ENCODE results near the gene SLAMF1. TPM values are rescaled to one million over a fixed set of nuclear protein-coding genes. Genes with fewer than 3 reads are reported as not detected.
"Not testable (repeated sequence)": the region's sequence is repeated elsewhere in the genome, so short reads cannot be mapped to it uniquely, and the experiment has no call there.

Gene SLAMF1
- total and polyA plus RNA-seq, 4 experiments from 2014 or later: 21.4 to 62.5 (median 59.9) TPM

- Histone ChIP-seq H3K4me1 (ENCODE audit: insufficient read depth, low read length) (peaks cover 42% of the 10 kb centered on the region), H3K9me3 (ENCODE audit: control insufficient read depth in 1 of 2, low read length in 2 of 2) (no peaks in the 10 kb centered on the region), H3K4me3 (ENCODE audit: low read length in 2 of 2) (no peak overlapping the region), H3K36me3 (ENCODE audit: insufficient read depth, low read length) (peaks cover 20% of the 10 kb centered on the region), H3K27ac (ENCODE audit: low read depth, low read length) (no peak overlapping the region), H3K27me3 (ENCODE audit: insufficient read depth, low read length) (no peaks in the 10 kb centered on the region)
- intact Hi-C loops (cut with micrococcal nuclease): loop anchor here (10.0 kb wide), 1 partner anchor 410 kb away; the partner anchor contains the start of gene CASQ1
- peak overlapping the region in 3 of 7 donors; percentile 48 to 81 (median 57) for H3K27ac Mint-ChIP-seq
- POLR2A ChIA-PET (ENCODE audit: partially characterized antibody): interaction anchor here (0.7 to 7.3 kb wide), 15 partner anchors 14 to 179 kb away, joined by 3 to 54 read pairs (median 6); partner anchors contain the start of gene CD84
- CTCF ChIA-PET (ENCODE audit: partially characterized antibody): interaction anchor here (0.7 to 12.5 kb wide), 14 partner anchors 12 to 228 kb away, joined by 3 to 359 read pairs (median 6); no protein-coding TSS in a partner anchor
- H3K36me3 Mint-ChIP-seq: peaks cover 54 to 59% of the 10 kb centered on the region in 2 donors
- H3K4me1 Mint-ChIP-seq: peaks cover 35 to 49% (median 42%) of the 10 kb centered on the region in 4 donors
- H3K9me3 Mint-ChIP-seq: peaks cover 0 to 44% (median 26%) of the 10 kb centered on the region in 8 donors
- peak overlapping the region in 3 of 8 donors; percentile 1 to 16 (median 8) for H3K4me3 Mint-ChIP-seq
- no peak for DNase-seq
- H3K27me3 Mint-ChIP-seq: no peaks in the 10 kb centered on the region
Observed at GRCh38 chr1:160605205-160605604, 41.6 kb downstream of the SLAMF1 start.

GRCh38 chr1:160597705-160598104 lies 49.1 kb downstream of the SLAMF1 start:
- POLR2A ChIA-PET (ENCODE audit: partially characterized antibody): interaction anchor here (0.8 to 1.8 kb wide), 4 partner anchors 14 to 41 kb away, joined by 3 to 5 read pairs (median 4); no protein-coding TSS in a partner anchor
- Histone ChIP-seq H3K27me3 (ENCODE audit: insufficient read depth, low read length) (no peaks in the 10 kb centered on the region), H3K36me3 (ENCODE audit: insufficient read depth, low read length) (no peaks in the 10 kb centered on the region), H3K4me3 (ENCODE audit: low read length in 2 of 2) (no peak overlapping the region), H3K4me1 (ENCODE audit: insufficient read depth, low read length) (no peaks in the 10 kb centered on the region), H3K9me3 (ENCODE audit: control insufficient read depth in 1 of 2, low read length in 2 of 2) (no peaks in the 10 kb centered on the region), H3K27ac (ENCODE audit: low read depth, low read length) (no peak overlapping the region)
- Mint-ChIP-seq H3K4me3 (no peak overlapping the region), H3K36me3 (peaks cover 8 to 32% of the 10 kb centered on the region in 2 donors), H3K27me3 (no peaks in the 10 kb centered on the region), H3K9me3 (peaks cover 3 to 36% (median 25%) of the 10 kb centered on the region in 8 donors), H3K27ac (no peak overlapping the region), H3K4me1 (peaks cover 0 to 8% (median 3%) of the 10 kb centered on the region in 4 donors)
- CTCF ChIA-PET (ENCODE audit: partially characterized antibody): interaction anchor here (0.8 to 2.0 kb wide), 6 partner anchors 14 to 169 kb away, joined by 3 to 8 read pairs (median 4); no protein-coding TSS in a partner anchor
- DNase-seq: no peak
- intact Hi-C loops (cut with micrococcal nuclease): no loop called here

- peaks cover 0 to 8% (median 3%) of the 10 kb centered on the region in 4 donors for H3K4me1 Mint-ChIP-seq
- Histone ChIP-seq H3K36me3 (ENCODE audit: insufficient read depth, low read length) (no peaks in the 10 kb centered on the region), H3K27ac (ENCODE audit: low read depth, low read length) (no peak overlapping the region), H3K4me1 (ENCODE audit: insufficient read depth, low read length) (no peaks in the 10 kb centered on the region), H3K4me3 (ENCODE audit: low read length in 2 of 2) (no peak overlapping the region), H3K27me3 (ENCODE audit: insufficient read depth, low read length) (no peaks in the 10 kb centered on the region), H3K9me3 (ENCODE audit: control insufficient read depth in 1 of 2, low read length in 2 of 2) (no peaks in the 10 kb centered on the region)
- H3K4me3 Mint-ChIP-seq: no peak overlapping the region
- ChIA-PET POLR2A (ENCODE audit: partially characterized antibody) (no interaction called here), CTCF (ENCODE audit: partially characterized antibody) (interaction anchor here (0.8 to 2.0 kb wide), 2 partner anchors 43 to 131 kb away, joined by 3 to 4 read pairs; no protein-coding TSS in a partner anchor)
- H3K36me3 Mint-ChIP-seq: peaks cover 8 to 35% of the 10 kb centered on the region in 2 donors
- DNase-seq: no peak
- no peaks in the 10 kb centered on the region for H3K27me3 Mint-ChIP-seq
- intact Hi-C loops (cut with micrococcal nuclease): no loop called here
- H3K27ac Mint-ChIP-seq: no peak overlapping the region
- H3K9me3 Mint-ChIP-seq: peaks cover 3 to 36% (median 23%) of the 10 kb centered on the region in 8 donors
Observed at GRCh38 chr1:160597051-160597450, 49.8 kb downstream of the SLAMF1 start.

GRCh38 chr1:160590488-160590887 lies 56.4 kb downstream of the SLAMF1 start:
- Mint-ChIP-seq H3K9me3 (peaks cover 3 to 20% (median 9%) of the 10 kb centered on the region in 8 donors), H3K27me3 (no peaks in the 10 kb centered on the region), H3K4me3 (peak overlapping the region in 1 of 8 donors; percentile 17), H3K27ac (no peak overlapping the region), H3K4me1 (peaks cover 5 to 32% (median 15%) of the 10 kb centered on the region in 4 donors), H3K36me3 (peaks cover 6 to 24% of the 10 kb centered on the region in 2 donors)
- intact Hi-C loops (cut with micrococcal nuclease): no loop called here
- CTCF ChIA-PET (ENCODE audit: partially characterized antibody): interaction anchor here (1.2 to 2.0 kb wide), 3 partner anchors 16 to 46 kb away, joined by 4 to 8 read pairs (median 6); no protein-coding TSS in a partner anchor
- H3K27ac ChIP-seq (ENCODE audit: low read depth, low read length): no peak overlapping the region
- POLR2A ChIA-PET (ENCODE audit: partially characterized antibody): interaction anchor here (1.0 to 1.2 kb wide), 4 partner anchors 11 to 67 kb away, joined by 3 to 7 read pairs (median 3); partner anchors contain the start of genes CD84 and SLAMF6
- no peak overlapping the region for H3K4me3 ChIP-seq (ENCODE audit: low read length in 2 of 2)
- H3K36me3 ChIP-seq (ENCODE audit: insufficient read depth, low read length): no peaks in the 10 kb centered on the region
- no peak for DNase-seq
- H3K9me3 ChIP-seq (ENCODE audit: control insufficient read depth in 1 of 2, low read length in 2 of 2): no peaks in the 10 kb centered on the region
- H3K27me3 ChIP-seq (ENCODE audit: insufficient read depth, low read length): no peaks in the 10 kb centered on the region
- H3K4me1 ChIP-seq (ENCODE audit: insufficient read depth, low read length): peaks cover 5% of the 10 kb centered on the region

GRCh38 chr1:160588468-160588867 lies 58.4 kb downstream of the SLAMF1 start:
- H3K27ac ChIP-seq (ENCODE audit: low read depth, low read length): no peak overlapping the region
- peaks cover 8 to 17% of the 10 kb centered on the region in 2 donors for H3K36me3 Mint-ChIP-seq
- peaks cover 0 to 21% (median 4%) of the 10 kb centered on the region in 8 donors for H3K9me3 Mint-ChIP-seq
- H3K27me3 Mint-ChIP-seq: no peaks in the 10 kb centered on the region
- H3K4me1 Mint-ChIP-seq: peaks cover 20 to 47% (median 27%) of the 10 kb centered on the region in 4 donors
- peak overlapping the region in 2 of 7 donors; percentile 12 to 16 for H3K27ac Mint-ChIP-seq
- H3K4me1 ChIP-seq (ENCODE audit: insufficient read depth, low read length): peaks cover 16% of the 10 kb centered on the region
- H3K4me3 Mint-ChIP-seq: peak overlapping the region in 2 of 8 donors; percentile 19 to 36
- CTCF ChIA-PET (ENCODE audit: partially characterized antibody): interaction anchor here (0.6 to 1.7 kb wide), 2 partner anchors 11 to 160 kb away, joined by 5 read pairs; no protein-coding TSS in a partner anchor
- no peak for DNase-seq
- no peaks in the 10 kb centered on the region for H3K9me3 ChIP-seq (ENCODE audit: control insufficient read depth in 1 of 2, low read length in 2 of 2)
- H3K4me3 ChIP-seq (ENCODE audit: low read length in 2 of 2): no peak overlapping the region
- intact Hi-C loops (cut with micrococcal nuclease): no loop called here
- H3K27me3 ChIP-seq (ENCODE audit: insufficient read depth, low read length): no peaks in the 10 kb centered on the region
- H3K36me3 ChIP-seq (ENCODE audit: insufficient read depth, low read length): no peaks in the 10 kb centered on the region
- POLR2A ChIA-PET (ENCODE audit: partially characterized antibody): interaction anchor here (0.8 to 1.1 kb wide), 2 partner anchors 9 to 21 kb away, joined by 3 read pairs; partner anchors contain the start of gene CD84

GRCh38 chr1:160584784-160585183 lies 62.1 kb downstream of the SLAMF1 start:
- H3K4me3 Mint-ChIP-seq: peak overlapping the region in 7 of 8 donors; percentile 39 to 79 (median 60)
- intact Hi-C loops (cut with micrococcal nuclease): loop anchor here (2.0 kb wide), 1 partner anchor 16 kb away; no protein-coding TSS in a partner anchor
- peaks cover 46 to 76% (median 53%) of the 10 kb centered on the region in 4 donors for H3K4me1 Mint-ChIP-seq
- CTCF ChIA-PET (ENCODE audit: partially characterized antibody): interaction anchor here (1.4 to 5.4 kb wide), 3 partner anchors 20 to 156 kb away, joined by 4 to 26 read pairs (median 6); no protein-coding TSS in a partner anchor
- peaks cover 4 to 10% of the 10 kb centered on the region in 2 donors for H3K36me3 Mint-ChIP-seq
- Histone ChIP-seq H3K27ac (ENCODE audit: low read depth, low read length) (no peak overlapping the region), H3K4me1 (ENCODE audit: insufficient read depth, low read length) (peaks cover 37% of the 10 kb centered on the region), H3K9me3 (ENCODE audit: control insufficient read depth in 1 of 2, low read length in 2 of 2) (no peaks in the 10 kb centered on the region), H3K4me3 (ENCODE audit: low read length in 2 of 2) (no peak overlapping the region), H3K27me3 (ENCODE audit: insufficient read depth, low read length) (no peaks in the 10 kb centered on the region), H3K36me3 (ENCODE audit: insufficient read depth, low read length) (no peaks in the 10 kb centered on the region)
- peaks cover 0 to 16% (median 5%) of the 10 kb centered on the region in 8 donors for H3K9me3 Mint-ChIP-seq
- POLR2A ChIA-PET (ENCODE audit: partially characterized antibody): interaction anchor here (1.0 to 4.0 kb wide), 6 partner anchors 9 to 156 kb away, joined by 3 to 24 read pairs (median 4); no protein-coding TSS in a partner anchor
- H3K27ac Mint-ChIP-seq: peak overlapping the region in 4 of 7 donors; percentile 72 to 89 (median 80)
- no peak for DNase-seq
- no peaks in the 10 kb centered on the region for H3K27me3 Mint-ChIP-seq

- H3K9me3 Mint-ChIP-seq: peaks cover 0 to 16% (median 5%) of the 10 kb centered on the region in 8 donors
- H3K27me3 Mint-ChIP-seq; H3K36me3 ChIP-seq (ENCODE audit: insufficient read depth, low read length); H3K27me3 ChIP-seq (ENCODE audit: insufficient read depth, low read length); H3K27ac ChIP-seq (ENCODE audit: low read depth, low read length); DNase-seq; H3K9me3 ChIP-seq (ENCODE audit: control insufficient read depth in 1 of 2, low read length in 2 of 2); H3K4me3 ChIP-seq (ENCODE audit: low read length in 2 of 2); intact Hi-C loops (cut with micrococcal nuclease): not testable (repeated sequence)
- POLR2A ChIA-PET (ENCODE audit: partially characterized antibody): interaction anchor here (0.6 to 4.0 kb wide), 3 partner anchors 7 to 25 kb away, joined by 5 to 24 read pairs (median 6); no protein-coding TSS in a partner anchor
- peak overlapping the region in 6 of 7 donors; percentile 69 to 89 (median 80) for H3K27ac Mint-ChIP-seq
- H3K4me3 Mint-ChIP-seq: peak overlapping the region in 1 of 8 donors; percentile 72
- H3K36me3 Mint-ChIP-seq: peaks cover 10% of the 10 kb centered on the region in 2 donors
- peaks cover 51 to 68% (median 60%) of the 10 kb centered on the region in 4 donors for H3K4me1 Mint-ChIP-seq
- CTCF ChIA-PET (ENCODE audit: partially characterized antibody): interaction anchor here (1.5 to 5.4 kb wide), 3 partner anchors 24 to 43 kb away, joined by 3 to 26 read pairs (median 3); no protein-coding TSS in a partner anchor
- peaks cover 41% of the 10 kb centered on the region for H3K4me1 ChIP-seq (ENCODE audit: insufficient read depth, low read length)
Observed at GRCh38 chr1:160582976-160583375, 63.9 kb downstream of the SLAMF1 start.
